HepG2 (cell line): ENCODE results near the gene LRRC4. TPM values are rescaled to one million over a fixed set of nuclear protein-coding genes. Genes with fewer than 3 reads are reported as not detected.

Source experiments
- ATAC-seq: fragments of 200-7000 bp; cut with Tn5 transposase; 3 replicates; pipeline ENCODE4 v1.9.1; 2020; ENCODE audit warnings: mild to moderate bottlenecking, moderate library complexity
- Bru-seq: library from RNA; stranded (reverse); fragments of 400-500 nt; gene quantifications from one replicate; lab custom pipeline; 2021; lab: Mats Ljungman, UMichigan
- BruChase-seq, 2 experiments: library from RNA; stranded (reverse); fragments of 400-500 nt; gene quantifications; one replicate each; lab custom pipeline; 2021; lab: Mats Ljungman, UMichigan
- BruUV-seq: library from RNA; stranded (reverse); fragments of 400-500 nt; replicated peaks from 2 replicates; lab custom pipeline; 2021; lab: Mats Ljungman, UMichigan
- CTCF ChIA-PET: fragments of 300-600 bp; formaldehyde crosslinking; extraction: SDS; loops from one replicate; lab custom pipeline; 2021; ENCODE audit warnings: low total read pairs, inconsistent platforms, low intra/inter-chr PET ratio; lab: Yijun Ruan, JAX
- POLR2A ChIA-PET: fragments of 350-600 bp; sonication (Branson Sonifier 250); formaldehyde crosslinking; loops from one replicate; lab custom pipeline; 2020; ENCODE audit warnings: antibody characterized with exemption, inconsistent platforms; lab: Yijun Ruan, JAX
- DNase-seq: peaks from one replicate; pipeline ENCODE4 v3.0.0-alpha.2; 2015; ENCODE audit warnings: low spot score
- FAIRE-seq: peaks from 3 replicates; lab custom pipeline; 2011; peaks lifted over from hg19 to GRCh38; lab: Jason Lieb, UNC
- H2AFZ ChIP-seq: one replicate; pipeline ENCODE4 v1.6.1; 2011; ENCODE audit warnings: low read length, inconsistent platforms
- H3K27ac ChIP-seq: fragments of 300-600 bp; 3 replicates; pipeline ENCODE4 v1.8.0; 2011; ENCODE audit warnings: mixed run types, mild to moderate bottlenecking, mixed read lengths, low read length, inconsistent platforms; ENCODE audit not compliant: insufficient read depth; ENCODE audit errors: extremely low read length
- H3K27me3 ChIP-seq, 2 experiments: fragments of 200-600 bp in 1 of 2; 2 replicates in 1 of 2; 3 replicates in 1 of 2; pipeline versions ENCODE4 v1.6.0 to v1.8.0; 2011; ENCODE audit warnings: low read length in 2 of 2, mild to moderate bottlenecking in 2 of 2, moderate library complexity in 2 of 2, inconsistent platforms in 1 of 2; ENCODE audit not compliant: insufficient read depth in 2 of 2, control insufficient read depth in 1 of 2
- H3K36me3 ChIP-seq, 2 experiments: fragments of 200-600 bp in 1 of 2; replicated peaks in 1 of 2; 2 replicates in 1 of 2; 3 replicates in 1 of 2; pipeline versions ENCODE4 v1.5.1 to v1.8.0; 2011; ENCODE audit warnings: low read length in 2 of 2, inconsistent platforms in 1 of 2; ENCODE audit not compliant: insufficient read depth in 2 of 2, control insufficient read depth in 1 of 2
- H3K4me1 ChIP-seq: 2 replicates; pipeline ENCODE4 v1.5.1; 2012; ENCODE audit warnings: low read length, inconsistent platforms; ENCODE audit not compliant: insufficient read depth
- H3K4me2 ChIP-seq: 2 replicates; pipeline ENCODE4 v1.6.0; 2011; ENCODE audit warnings: low read depth, low read length, inconsistent platforms
- H3K4me3 ChIP-seq, 3 experiments: fragments of 200-600 bp in 1 of 3; sonication (generic), shearing (Covaris generic) in 1 of 3; replicated peaks in 1 of 3; 2 replicates each; pipeline ENCODE4 v1.5.1; 2011 to 2016; ENCODE audit warnings: low read length in 3 of 3, inconsistent platforms in 2 of 3, low read depth in 2 of 3, mild to moderate bottlenecking in 2 of 3, control low read depth in 1 of 3, mixed read lengths in 1 of 3; ENCODE audit not compliant: insufficient read depth in 1 of 3
- H3K79me2 ChIP-seq: one replicate; pipeline ENCODE4 v1.6.1; 2011; ENCODE audit warnings: low read length, inconsistent platforms; ENCODE audit not compliant: insufficient read depth
- H3K9ac ChIP-seq: 2 replicates; pipeline ENCODE4 v1.6.0; 2011; ENCODE audit warnings: mild to moderate bottlenecking, low read depth, low read length, inconsistent platforms; ENCODE audit not compliant: insufficient read depth
- H3K9me3 ChIP-seq: 2 replicates; pipeline ENCODE4 v1.5.1; 2012; ENCODE audit warnings: mild to moderate bottlenecking, low read length
- H4K20me1 ChIP-seq: 2 replicates; pipeline ENCODE4 v1.6.0; 2011; ENCODE audit warnings: inconsistent platforms, mild to moderate bottlenecking, low read length, moderate library complexity; ENCODE audit not compliant: insufficient read depth
- HNRNPK ChIP-seq: fragments of 200-400 bp; formaldehyde crosslinking; IDR thresholded peaks from 2 replicates; pipeline ENCODE4 v1.6.1; 2018; ENCODE audit warnings: low read length, low read depth, moderate library complexity, mild to moderate bottlenecking; ENCODE audit not compliant: poor library complexity, severe bottlenecking
- TAF1 ChIP-seq: sonication (generic); formaldehyde crosslinking; IDR thresholded peaks from 2 replicates; pipeline ENCODE4 v1.4.0; 2020; ENCODE audit warnings: missing genetic modification reagents
- WGBS: methylation state at CpG from one replicate; pipeline ENCODE4 v1.1.6; 2017; ENCODE audit warnings: low lambda C conversion rate; 5-methylcytosine and 5-hydroxymethylcytosine counted together
- in situ Hi-C: cut with HindIII; loops from 2 replicates; pipeline ENCODE4 v1.10.0; 2017; ENCODE audit warnings: low pct_unique_long_range_greater_than_20kb; ENCODE audit not compliant: extremely low pct_ligation_motif_present
- intact Hi-C: fragments of 100-400 bp; cut with micrococcal nuclease; formaldehyde crosslinking; loops from one replicate; pipeline ENCODE4 v1.10.0; 2022; ENCODE audit not compliant: unreplicated experiment
- long read RNA-seq, 2 experiments: library from RNA in 1 of 2; library from polyadenylated mRNA in 1 of 2; stranded (forward) in 1 of 2; unstranded in 1 of 2; transcript quantifications; one replicate each; pipeline ENCODE4 v2.0.0, GENCODE V29; 2019 to 2022
- polyA minus RNA-seq, 3 experiments: library from RNA; depleted of rRNA, polyadenylated mRNA; stranded (reverse); fragments of >200 nt; gene quantifications; 2 replicates each; pipeline ENCODE4 v1.2.3, GENCODE V29; 2011; ENCODE audit warnings: low replicate concordance in 1 of 3
- polyA plus RNA-seq, 8 experiments: library from polyadenylated mRNA; depleted of rRNA in 3 of 8; stranded (reverse) in 7 of 8; unstranded in 1 of 8; fragments of >200 nt; fragmentation: Illumina TruSeq in 4 of 8; extraction: Trizol in 4 of 8; gene quantifications; 2 replicates each; pipeline versions ENCODE4 v1.2.1 to v1.2.3, GENCODE V29; 2011 to 2016; ENCODE audit warnings: low read depth in 4 of 8, missing spikeins in 1 of 8, mixed read lengths in 1 of 8; ENCODE audit not compliant: insufficient read depth in 1 of 8
- total RNA-seq, 5 experiments: library from RNA; depleted of rRNA; stranded (reverse); fragments of >200 nt; fragmentation: Illumina TruSeq; extraction: Trizol; gene quantifications; 2 replicates each; pipeline ENCODE4 v1.2.3, GENCODE V29; 2016; ENCODE audit warnings: low read depth in 1 of 5

Gene LRRC4, protein sequence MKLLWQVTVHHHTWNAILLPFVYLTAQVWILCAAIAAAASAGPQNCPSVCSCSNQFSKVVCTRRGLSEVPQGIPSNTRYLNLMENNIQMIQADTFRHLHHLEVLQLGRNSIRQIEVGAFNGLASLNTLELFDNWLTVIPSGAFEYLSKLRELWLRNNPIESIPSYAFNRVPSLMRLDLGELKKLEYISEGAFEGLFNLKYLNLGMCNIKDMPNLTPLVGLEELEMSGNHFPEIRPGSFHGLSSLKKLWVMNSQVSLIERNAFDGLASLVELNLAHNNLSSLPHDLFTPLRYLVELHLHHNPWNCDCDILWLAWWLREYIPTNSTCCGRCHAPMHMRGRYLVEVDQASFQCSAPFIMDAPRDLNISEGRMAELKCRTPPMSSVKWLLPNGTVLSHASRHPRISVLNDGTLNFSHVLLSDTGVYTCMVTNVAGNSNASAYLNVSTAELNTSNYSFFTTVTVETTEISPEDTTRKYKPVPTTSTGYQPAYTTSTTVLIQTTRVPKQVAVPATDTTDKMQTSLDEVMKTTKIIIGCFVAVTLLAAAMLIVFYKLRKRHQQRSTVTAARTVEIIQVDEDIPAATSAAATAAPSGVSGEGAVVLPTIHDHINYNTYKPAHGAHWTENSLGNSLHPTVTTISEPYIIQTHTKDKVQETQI
- not detected in 2 replicates for total RNA-seq (2016; rRNA removed; fragmentation: Illumina TruSeq; extraction: Trizol)
- not detected in 2 replicates for total RNA-seq (2016; cell fraction: cytosol; rRNA removed; fragmentation: Illumina TruSeq; extraction: Trizol; ENCODE audit: low read depth)
- total RNA-seq (2016; cell fraction: insoluble cytoplasmic fraction; rRNA removed; fragmentation: Illumina TruSeq; extraction: Trizol): not detected in 2 replicates
- not detected in 2 replicates for total RNA-seq (2016; cell fraction: membrane; rRNA removed; fragmentation: Illumina TruSeq; extraction: Trizol)
- not detected in 2 replicates for total RNA-seq (2016; cell fraction: nucleus; rRNA removed; fragmentation: Illumina TruSeq; extraction: Trizol)
- polyA plus RNA-seq (2011; rRNA removed): not detected in 2 replicates
- not detected in 2 replicates for polyA plus RNA-seq (2011; cell fraction: cytosol; rRNA removed)
- not detected in 2 replicates for polyA plus RNA-seq (2011; cell fraction: nucleus; rRNA removed)
- 0.08 and 0.23 TPM in 2 replicates for polyA plus RNA-seq (2012)
- polyA plus RNA-seq (2016; cell fraction: cytosol; fragmentation: Illumina TruSeq; extraction: Trizol; ENCODE audit: low read depth): not detected in 2 replicates
- not detected in 2 replicates for polyA plus RNA-seq (2016; cell fraction: insoluble cytoplasmic fraction; fragmentation: Illumina TruSeq; extraction: Trizol; ENCODE audit: low read depth)
- polyA plus RNA-seq (2016; cell fraction: membrane; fragmentation: Illumina TruSeq; extraction: Trizol; ENCODE audit: low read depth): not detected in 2 replicates
- not detected in 2 replicates for polyA plus RNA-seq (2016; cell fraction: nucleus; fragmentation: Illumina TruSeq; extraction: Trizol; ENCODE audit: insufficient read depth, low read depth)
- polyA minus RNA-seq (2011; rRNA and poly(A)+ RNA removed; ENCODE audit: low replicate concordance): not detected in 2 replicates
- not detected in 2 replicates for polyA minus RNA-seq (2011; cell fraction: cytosol; rRNA and poly(A)+ RNA removed)
- not detected in 2 replicates for polyA minus RNA-seq (2011; cell fraction: nucleus; rRNA and poly(A)+ RNA removed)
- Bru-seq, nascent RNA: not detected
- BruChase-seq, experiment 1, labeled RNA remaining after a 6-hour chase: not detected
- not detected for BruChase-seq, experiment 2, labeled RNA remaining after a 2-hour chase
- long read RNA-seq, experiment 1: 0 reads
- long read RNA-seq, experiment 2: 0 reads

GRCh38 chr7:128030654-128031611 is at the start of gene LRRC4:
Gene LRRC4 (minus strand): TSS chr7:128031437. CDS start chr7:128030640, 797 bp downstream.
- POLR2A ChIA-PET: no interaction called here

More at GRCh38 chr7:128030654-128031611, at the start of gene LRRC4:
- Histone ChIP-seq H3K9me3 (no peaks in the 10 kb centered on the region), H3K27me3 (no peaks in the 10 kb centered on the region), H3K27ac (no peak within 1 kb of the TSS), H3K36me3 (peaks cover 10 to 31% of the 10 kb centered on the region in 2 experiments; a peak in 4 of 5 replicates), H2AFZ (no peak within 1 kb of the TSS), H3K4me3 (no peak within 1 kb of the TSS)
- BruUV-seq: no TSS peak
- 98% methylated on average over 66 of the region's 87 CpGs for WGBS
- intact Hi-C loops: no loop called here
- in situ Hi-C loops: no loop called here
- CTCF ChIA-PET: no interaction called here
- DNase-seq: no peak
- TF ChIP-seq TAF1 (CRISPR knock-in tag) (no peak), HNRNPK (peak; percentile 69)
- TF ChIP-seq, all 625 proteins: peak for 1
- Histone ChIP-seq H3K79me2 (no peaks in the 10 kb centered on the region), H4K20me1 (no peaks in the 10 kb centered on the region; the same call in 1 of the 2 replicates), H3K4me2 (no peak within 1 kb of the TSS), H3K4me1 (no peaks in the 10 kb centered on the region), H3K9ac (no peak within 1 kb of the TSS)
- no peak for ATAC-seq
- no peak for FAIRE-seq
